Esophagus muscularis mucosa (tissue), 4 donors: Measurements from ENCODE around the gene CELF2. TPM values are rescaled to one million over a fixed set of nuclear protein-coding genes. Genes with fewer than 3 reads are reported as not detected.
A peak's percentile ranks its signal among the peaks of the same experiment; 100 is the strongest.
"Not testable (repeated sequence)": the region's sequence is repeated elsewhere in the genome, so short reads cannot be mapped to it uniquely, and the experiment has no call there.

ENCODE experiments used
- DNase-seq: peaks from one replicate; pipeline ENCODE4 v3.0.0-alpha.2; 2017; ENCODE audit errors: extremely low spot score
- H3K27ac ChIP-seq, 4 donors: fragments of 200-600 bp; sonication (generic); replicated peaks in 1 of 4; 1 replicate in 3 of 4; 2 replicates in 1 of 4; pipeline ENCODE4 v1.5.1; 2016 to 2019; ENCODE audit warnings: mild to moderate bottlenecking in 1 of 4
- H3K27me3 ChIP-seq, 4 donors: fragments of 200-600 bp; sonication (generic); one replicate each; pipeline versions ENCODE4 v1.5.1 to v1.6.0; 2016 to 2019
- H3K36me3 ChIP-seq, 4 donors: fragments of 200-600 bp; sonication (generic); one replicate each; pipeline ENCODE4 v1.5.1; 2016 to 2019
- H3K4me1 ChIP-seq, 4 donors: fragments of 200-600 bp; sonication (generic); one replicate each; pipeline ENCODE4 v1.5.1; 2016 to 2019
- H3K4me3 ChIP-seq, 4 donors: fragments of 200-600 bp; sonication (generic); 1 replicate in 2 of 4; 2 replicates in 2 of 4; pipeline ENCODE4 v1.5.1; 2016 to 2019; ENCODE audit warnings: mild to moderate bottlenecking in 4 of 4, moderate library complexity in 1 of 4
- H3K9me3 ChIP-seq, 4 donors: fragments of 200-600 bp; sonication (generic); 1 replicate in 3 of 4; 2 replicates in 1 of 4; pipeline ENCODE4 v1.5.1; 2016 to 2019
- EP300 ChIP-seq: sonication (generic); formaldehyde crosslinking; IDR thresholded peaks from one replicate; pipeline ENCODE4 v1.6.1; 2017; ENCODE audit warnings: antibody characterized with exemption
- POLR2A ChIP-seq: fragments of 450-650 bp; IDR thresholded peaks from one replicate; pipeline ENCODE4 v1.6.1; 2017; ENCODE audit warnings: antibody characterized with exemption, moderate library complexity, mild to moderate bottlenecking, low read depth
- POLR2AphosphoS5 ChIP-seq, 2 donors: sonication (generic); formaldehyde crosslinking; IDR thresholded peaks; one replicate each; pipeline ENCODE4 v1.6.1; 2017; ENCODE audit warnings: antibody characterized with exemption in 2 of 2
- WGBS: methylation state at CpG from one replicate; pipeline ENCODE4 v1.1.5; 2018; 5-methylcytosine and 5-hydroxymethylcytosine counted together
- intact Hi-C: fragments of 100-400 bp; cut with DNase I; formaldehyde crosslinking; loops from one replicate; pipeline ENCODE4 v1.15.1; 2023
- total RNA-seq, 4 donors: library from RNA; depleted of rRNA; stranded (reverse); fragments of >200 nt; gene quantifications; one replicate each; pipeline versions ENCODE4 v1.1.0 to v1.2.1, GENCODE V29; 2016
- TF ChIP-seq, protein P1 (sequence below), 3 experiments: fragments of 200-600 bp in 2 of 3; fragments of 450-650 bp in 1 of 3; sonication (generic) in 2 of 3; IDR thresholded peaks; one replicate each; pipeline ENCODE4 v1.5.1; 2017 to 2019; ENCODE audit warnings: antibody characterized with exemption in 3 of 3, mild to moderate bottlenecking in 2 of 3, moderate library complexity in 1 of 3

The CELF2 gene
- total RNA-seq, 4 donors from 2014 or later, result 81.8 to 128 (median 104) TPM

DNA sequence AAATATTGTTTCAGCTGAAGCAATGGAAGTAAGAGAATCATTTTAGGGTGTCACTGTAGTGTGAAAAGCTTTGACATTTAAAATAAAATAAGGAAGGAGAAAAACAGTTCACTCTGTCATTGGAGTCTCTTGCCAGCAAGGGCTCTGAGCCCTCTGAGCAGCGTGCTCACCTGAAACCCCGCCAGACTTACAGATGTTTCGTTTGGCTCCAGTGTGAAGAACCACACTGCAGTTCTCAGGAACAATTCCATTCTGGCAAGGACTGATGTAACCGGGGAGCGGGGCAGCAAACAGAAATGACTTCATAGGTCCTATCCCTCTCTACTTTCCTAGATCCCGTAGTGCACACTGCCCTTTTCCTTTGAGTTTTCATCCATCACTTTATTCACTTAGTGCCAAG is 164.3 kb downstream of the CELF2 start:
- WGBS, result 33% methylated on average over 6 of the region's 6 CpGs
- TF ChIP-seq POLR2AphosphoS5 (IDR thresholded peaks at IDR 0.05), result peak; percentile 63 to 70
- TF ChIP-seq EP300, result no peak
- TF ChIP-seq, protein P1, sequence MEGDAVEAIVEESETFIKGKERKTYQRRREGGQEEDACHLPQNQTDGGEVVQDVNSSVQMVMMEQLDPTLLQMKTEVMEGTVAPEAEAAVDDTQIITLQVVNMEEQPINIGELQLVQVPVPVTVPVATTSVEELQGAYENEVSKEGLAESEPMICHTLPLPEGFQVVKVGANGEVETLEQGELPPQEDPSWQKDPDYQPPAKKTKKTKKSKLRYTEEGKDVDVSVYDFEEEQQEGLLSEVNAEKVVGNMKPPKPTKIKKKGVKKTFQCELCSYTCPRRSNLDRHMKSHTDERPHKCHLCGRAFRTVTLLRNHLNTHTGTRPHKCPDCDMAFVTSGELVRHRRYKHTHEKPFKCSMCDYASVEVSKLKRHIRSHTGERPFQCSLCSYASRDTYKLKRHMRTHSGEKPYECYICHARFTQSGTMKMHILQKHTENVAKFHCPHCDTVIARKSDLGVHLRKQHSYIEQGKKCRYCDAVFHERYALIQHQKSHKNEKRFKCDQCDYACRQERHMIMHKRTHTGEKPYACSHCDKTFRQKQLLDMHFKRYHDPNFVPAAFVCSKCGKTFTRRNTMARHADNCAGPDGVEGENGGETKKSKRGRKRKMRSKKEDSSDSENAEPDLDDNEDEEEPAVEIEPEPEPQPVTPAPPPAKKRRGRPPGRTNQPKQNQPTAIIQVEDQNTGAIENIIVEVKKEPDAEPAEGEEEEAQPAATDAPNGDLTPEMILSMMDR (IDR thresholded peaks at IDR 0.05), result no peak
- TF ChIP-seq POLR2A, result no peak
- Histone ChIP-seq H3K27ac (peak overlapping the region; percentile 49 to 66 (median 58)), H3K4me3 (no peak overlapping the region), H3K27me3 (no peaks in the 10 kb centered on the region), H3K4me1 (peaks cover 47 to 75% (median 49%) of the 10 kb centered on the region in 4 donors), H3K9me3 (peaks cover 0 to 10% (median 3%) of the 10 kb centered on the region in 4 donors), H3K36me3 (peaks cover 0 to 47% (median 9%) of the 10 kb centered on the region in 4 donors)
- DNase-seq, result no peak
- intact Hi-C loops, result no loop called here

DNA sequence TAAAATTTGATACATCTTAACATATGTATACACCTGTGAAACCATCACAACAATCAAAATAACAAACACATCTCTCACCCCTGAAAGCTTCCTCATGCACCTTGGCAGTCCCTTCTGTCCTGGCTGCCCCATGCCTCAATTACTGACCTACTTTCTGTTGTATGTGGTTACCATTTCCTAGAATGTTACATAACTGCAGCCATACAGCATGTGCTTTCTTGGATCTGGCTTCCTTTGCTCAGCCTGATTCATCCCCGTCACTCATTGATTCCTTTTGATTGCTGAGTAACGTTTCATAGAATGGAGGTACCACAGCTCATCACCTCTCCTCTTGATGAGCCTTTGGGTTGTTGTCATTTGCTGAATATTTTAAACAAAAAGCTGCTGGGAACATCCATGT is 165.3 kb downstream of the CELF2 start:
- Histone ChIP-seq H3K27me3 (no peaks in the 10 kb centered on the region), H3K4me3 (no peak overlapping the region), H3K36me3 (peaks cover 0 to 42% (median 9%) of the 10 kb centered on the region in 4 donors), H3K4me1 (peaks cover 36 to 69% (median 39%) of the 10 kb centered on the region in 4 donors), H3K9me3 (peaks cover 0 to 10% (median 3%) of the 10 kb centered on the region in 4 donors), H3K27ac (peak overlapping the region in 2 of 4 donors; percentile 62 to 66)
- DNase-seq, result no peak
- intact Hi-C loops, result no loop called here
- 67% methylated on average over 2 of the region's 2 CpGs for WGBS
- TF ChIP-seq POLR2AphosphoS5 (IDR thresholded peaks at IDR 0.05) (peak in 1 of 2 donors; percentile 13), EP300 (no peak), POLR2A (no peak)
- TF ChIP-seq, protein P1 (IDR thresholded peaks at IDR 0.05), result no peak

DNA sequence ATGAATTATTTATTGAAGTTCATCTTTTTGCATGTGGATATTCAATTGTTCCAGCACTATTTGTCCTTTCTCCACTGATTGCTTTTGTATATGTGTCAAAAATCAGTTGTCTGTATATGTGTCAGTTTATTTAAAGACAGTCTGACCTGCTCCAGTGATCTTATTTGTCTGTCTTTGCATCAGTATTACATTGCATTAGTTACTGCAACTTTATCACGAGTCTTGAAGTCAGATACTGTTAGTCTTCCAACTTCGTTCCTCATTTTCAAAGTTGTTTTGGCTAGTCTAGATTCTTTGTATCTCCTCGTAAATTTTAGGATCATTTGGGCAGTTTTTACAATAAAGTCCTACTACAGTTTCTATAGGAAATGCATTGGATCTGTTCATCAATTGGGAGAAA is 166.4 kb downstream of the CELF2 start:
- intact Hi-C loops, result no loop called here
- H3K27ac ChIP-seq, result peak overlapping the region in 1 of 4 donors; percentile 66
- H3K4me1 ChIP-seq, result peaks cover 32 to 69% (median 36%) of the 10 kb centered on the region in 4 donors
- peaks cover 0 to 10% (median 3%) of the 10 kb centered on the region in 4 donors for H3K9me3 ChIP-seq
- H3K4me3 ChIP-seq, result no peak overlapping the region
- H3K27me3 ChIP-seq, result no peaks in the 10 kb centered on the region
- WGBS, result 71% methylated on average over 3 of the region's 3 CpGs
- DNase-seq, result no peak
- TF ChIP-seq POLR2AphosphoS5 (IDR thresholded peaks at IDR 0.05), result no peak
- TF ChIP-seq, protein P1 (IDR thresholded peaks at IDR 0.05), result no peak
- no peak for TF ChIP-seq EP300
- no peak for TF ChIP-seq POLR2A
- peaks cover 0 to 34% (median 9%) of the 10 kb centered on the region in 4 donors for H3K36me3 ChIP-seq

DNA sequence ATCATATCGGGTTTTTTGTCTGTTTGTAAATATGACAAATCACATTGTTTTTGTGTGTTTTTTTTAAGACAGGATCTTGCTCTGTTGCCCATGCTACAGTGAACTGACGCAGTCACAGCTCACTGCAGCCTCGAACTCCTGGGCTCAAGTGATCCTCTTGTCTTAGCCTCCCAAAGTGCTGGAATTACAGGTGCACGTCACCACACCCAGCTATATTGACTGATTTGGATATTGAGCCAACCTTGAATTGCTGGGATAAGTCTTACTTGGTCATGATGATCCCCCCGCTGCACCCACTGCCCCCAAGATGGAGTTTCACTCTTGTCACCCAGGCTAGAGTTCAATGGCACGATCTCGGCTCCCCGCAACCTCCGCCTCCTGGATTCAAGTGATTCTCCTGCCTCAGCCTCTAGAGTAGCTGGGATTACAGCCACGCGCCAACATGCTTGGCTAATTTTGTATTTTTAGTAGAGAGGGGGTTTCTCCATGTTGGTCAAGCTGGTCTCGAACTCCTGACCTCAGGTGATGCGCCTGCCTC is 167.5 kb downstream of the CELF2 start:
- H3K36me3 ChIP-seq, result peaks cover 0 to 30% (median 7%) of the 10 kb centered on the region in 4 donors
- H3K4me1 ChIP-seq, result peaks cover 39 to 69% (median 44%) of the 10 kb centered on the region in 4 donors
- H3K27me3 ChIP-seq, H3K9me3 ChIP-seq, H3K27ac ChIP-seq, DNase-seq, H3K4me3 ChIP-seq, intact Hi-C loops: not testable (repeated sequence)
- WGBS, result 98% methylated on average over 8 of the region's 13 CpGs

DNA sequence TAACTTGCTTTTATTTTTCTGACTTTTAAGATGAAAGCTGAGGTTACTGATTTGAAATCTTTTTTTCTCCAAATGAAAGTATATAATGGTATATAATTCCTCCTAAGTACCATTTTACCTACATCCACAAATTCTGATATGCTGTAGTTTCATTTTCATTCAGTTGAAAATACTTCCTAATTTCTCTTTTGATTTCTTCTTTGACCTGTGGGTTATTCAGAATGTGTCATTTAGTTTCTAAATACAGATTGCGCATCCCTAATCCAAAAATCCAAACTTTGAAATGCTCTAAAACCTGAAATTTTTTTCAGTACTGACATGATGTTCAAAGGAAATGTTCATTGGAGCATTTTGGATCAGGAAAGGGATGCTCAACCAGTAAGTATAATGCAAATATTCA is 168.7 kb downstream of the CELF2 start:
- H3K4me3 ChIP-seq, result no peak overlapping the region
- H3K9me3 ChIP-seq, result peaks cover 0 to 10% (median 3%) of the 10 kb centered on the region in 4 donors
- 100% methylated on average over 1 of the region's 1 CpG for WGBS
- TF ChIP-seq POLR2A (no peak), POLR2AphosphoS5 (IDR thresholded peaks at IDR 0.05) (no peak), EP300 (no peak)
- TF ChIP-seq, protein P1 (IDR thresholded peaks at IDR 0.05), result no peak
- no peaks in the 10 kb centered on the region for H3K27me3 ChIP-seq
- no peak overlapping the region for H3K27ac ChIP-seq
- H3K36me3 ChIP-seq, result peaks cover 0 to 18% (median 2%) of the 10 kb centered on the region in 4 donors
- peaks cover 43 to 69% (median 47%) of the 10 kb centered on the region in 4 donors for H3K4me1 ChIP-seq
- intact Hi-C loops, result no loop called here
- DNase-seq, result no peak
